HFFc6 (cell line): Measurements from ENCODE around the gene TAF6L. TPM values are rescaled to one million over a fixed set of nuclear protein-coding genes. Genes with fewer than 3 reads are reported as not detected.
"Not testable (repeated sequence)": the region's sequence is repeated elsewhere in the genome, so short reads cannot be mapped to it uniquely, and the experiment has no call there.

ENCODE experiments used
- DNase-seq: peaks from one replicate; pipeline ENCODE4 v3.0.0-alpha.2; 2018
- H3K27ac Mint-ChIP-seq: 2 replicates; pipeline ENCODE4 v1.8.0; 2020; ENCODE audit warnings: mild to moderate bottlenecking, mixed read lengths
- H3K27me3 Mint-ChIP-seq: 2 replicates; pipeline ENCODE4 v1.8.0; 2021; ENCODE audit warnings: mild to moderate bottlenecking, moderate library complexity, mixed read lengths; ENCODE audit not compliant: insufficient read depth
- H3K36me3 Mint-ChIP-seq: 2 replicates; pipeline ENCODE4 v1.8.0; 2021; ENCODE audit warnings: low read depth, mixed read lengths
- H3K4me1 Mint-ChIP-seq: 2 replicates; pipeline ENCODE4 v1.8.0; 2020; ENCODE audit warnings: low read depth, mixed read lengths
- H3K4me3 Mint-ChIP-seq: 2 replicates; pipeline ENCODE4 v1.8.0; 2020; ENCODE audit warnings: mild to moderate bottlenecking, moderate library complexity, mixed read lengths
- H3K9me3 Mint-ChIP-seq: 2 replicates; pipeline ENCODE4 v1.8.0; 2020; ENCODE audit warnings: mild to moderate bottlenecking, mixed read lengths
- CTCF ChIP-seq: fragments of 200-600 bp; sonication (generic); IDR thresholded peaks from 2 replicates; pipeline ENCODE4 v1.5.0; 2021; ENCODE audit warnings: antibody characterized with exemption, mild to moderate bottlenecking
- total RNA-seq, 6 experiments: library from RNA; stranded (reverse); fragmentation: NEBNext Ultra II Directional; extraction: Animal tissue kit (Norgen Biotek cat#: 25700); gene quantifications; 2 replicates in 1 of 6; 3 replicates in 5 of 6; pipeline ENCODE4 v1.2.3, GENCODE V29; 2021

TAF6L gene
- total RNA-seq, 6 experiments from 2014 or later, result 9.9 to 12.7 (median 10.6) TPM

DNA sequence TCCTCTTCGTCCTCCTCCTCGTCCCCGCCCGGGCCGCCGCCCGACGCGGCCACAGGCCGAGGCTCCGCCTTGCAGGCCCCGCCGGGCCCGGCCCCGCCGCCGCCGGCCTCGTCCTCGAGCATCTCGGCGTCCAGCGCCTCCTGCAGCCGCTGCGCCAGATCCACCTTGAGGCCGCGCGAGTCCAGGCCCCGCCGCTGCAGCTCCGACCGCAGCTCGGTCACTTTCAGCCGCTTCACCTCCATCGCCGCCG is 44.4 kb upstream of the TAF6L start:
- H3K36me3 Mint-ChIP-seq, result peaks cover 52% of the 10 kb centered on the region
- peaks cover 40% of the 10 kb centered on the region for H3K4me1 Mint-ChIP-seq
- H3K27me3 Mint-ChIP-seq, result peaks cover 3% of the 10 kb centered on the region; the same call in 1 of the 2 replicates
- no peak for DNase-seq
- H3K9me3 Mint-ChIP-seq, result no peaks in the 10 kb centered on the region
- H3K27ac Mint-ChIP-seq, result peak overlapping the region; percentile 99
- TF ChIP-seq CTCF, result no peak
- peak overlapping the region; percentile 96 for H3K4me3 Mint-ChIP-seq

- Mint-ChIP-seq H3K27ac (peak within 1 kb of the TSS; percentile 99), H3K27me3 (peaks cover 3% of the 10 kb centered on the region; the same call in 1 of the 2 replicates), H3K36me3 (peaks cover 47% of the 10 kb centered on the region), H3K4me1 (peaks cover 36% of the 10 kb centered on the region), H3K9me3 (no peaks in the 10 kb centered on the region), H3K4me3 (peak within 1 kb of the TSS; percentile 96)
- peak; percentile 98 for DNase-seq
- peak; percentile 26 for TF ChIP-seq CTCF
These were observed 43.9 kb upstream of the TAF6L start, which contains the start of gene HNRNPUL2 for GRCh38 chr11:62727165-62727871. Gene HNRNPUL2, minus strand, starts transcription at chr11:62727457. Its CDS starts 301 bp downstream, at chr11:62727156.

- peak overlapping the region; percentile 99 for H3K27ac Mint-ChIP-seq
- H3K4me3 Mint-ChIP-seq, result peak overlapping the region; percentile 96
- DNase-seq, result peak; percentile 97
- no peak for TF ChIP-seq CTCF
- no peaks in the 10 kb centered on the region for H3K9me3 Mint-ChIP-seq
- peaks cover 3% of the 10 kb centered on the region; the same call in 1 of the 2 replicates for H3K27me3 Mint-ChIP-seq
- H3K4me1 Mint-ChIP-seq, result peaks cover 36% of the 10 kb centered on the region
- peaks cover 42% of the 10 kb centered on the region for H3K36me3 Mint-ChIP-seq
These were observed 43.4 kb upstream of the TAF6L start for GRCh38 chr11:62727872-62728170.

- Mint-ChIP-seq H3K9me3 (no peaks in the 10 kb centered on the region), H3K4me3 (peak within 1 kb of the TSS; percentile 96), H3K4me1 (peaks cover 41% of the 10 kb centered on the region), H3K36me3 (peaks cover 43% of the 10 kb centered on the region), H3K27ac (peak within 1 kb of the TSS; percentile 99), H3K27me3 (peaks cover 3% of the 10 kb centered on the region; the same call in 1 of the 2 replicates)
- DNase-seq, result peak; percentile 71
- no peak for TF ChIP-seq CTCF
These were observed 42.8 kb upstream of the TAF6L start, which contains the start of gene TTC9C for GRCh38 chr11:62728171-62728988. Gene TTC9C, plus strand, starts transcription at chr11:62728486. Its CDS starts 363 bp downstream, at chr11:62728849.

- Mint-ChIP-seq H3K4me1 (peaks cover 26% of the 10 kb centered on the region), H3K27ac (peak overlapping the region; percentile 26; the same call in 1 of the 2 replicates), H3K36me3 (peaks cover 29% of the 10 kb centered on the region)
These were observed 41.1 kb upstream of the TAF6L start for GRCh38 chr11:62730076-62730475.

GRCh38 chr11:62732830-62733229 is 38.4 kb upstream of the TAF6L start:
- peaks cover 16% of the 10 kb centered on the region for H3K36me3 Mint-ChIP-seq
- no peak for DNase-seq
- no peaks in the 10 kb centered on the region for H3K9me3 Mint-ChIP-seq
- H3K27ac Mint-ChIP-seq, result peak overlapping the region; percentile 40; the same call in 1 of the 2 replicates
- no peak overlapping the region for H3K4me3 Mint-ChIP-seq
- TF ChIP-seq CTCF, result peak; percentile 60
- peaks cover 19% of the 10 kb centered on the region for H3K4me1 Mint-ChIP-seq
- H3K27me3 Mint-ChIP-seq, result peaks cover 5% of the 10 kb centered on the region; the same call in 1 of the 2 replicates

More at GRCh38 chr11:62730076-62730475, 41.1 kb upstream of the TAF6L start:
- not testable (repeated sequence) for H3K9me3 Mint-ChIP-seq, DNase-seq, H3K27me3 Mint-ChIP-seq
- H3K4me3 Mint-ChIP-seq, result peak overlapping the region; percentile 96
